ENCODE data around the gene TNFRSF8. TPM values are rescaled to one million over a fixed set of nuclear protein-coding genes. Genes with fewer than 3 reads are reported as not detected.

TNFRSF8 gene
- total and polyA plus RNA-seq, 8 donors, result 0.11 to 2.8 (median 0.21) TPM

GRCh38 chr1:12088607-12089006 is 25.5 kb downstream of the TNFRSF8 start:
- no peak for TF ChIP-seq CTCF (IDR thresholded peaks at IDR 0.05)
- no peak overlapping the region for H3K27ac ChIP-seq
- H3K27me3 ChIP-seq, result no peaks in the 10 kb centered on the region
- intact Hi-C loops (cut with DNase I), result no loop called here
- DNase-seq (no peak), ATAC-seq (no peak)
- H3K4me1 ChIP-seq, result no peaks in the 10 kb centered on the region
- H3K9me3 ChIP-seq, result no peaks in the 10 kb centered on the region
- no peak overlapping the region for H3K4me3 ChIP-seq
- no peaks in the 10 kb centered on the region for H3K36me3 ChIP-seq

- Histone ChIP-seq H3K4me1 (no peaks in the 10 kb centered on the region), H3K27ac (no peak overlapping the region), H3K4me3 (no peak overlapping the region), H3K27me3 (no peaks in the 10 kb centered on the region), H3K9me3 (no peaks in the 10 kb centered on the region), H3K36me3 (no peaks in the 10 kb centered on the region)
- ATAC-seq, result no peak
- intact Hi-C loops (cut with DNase I), result no loop called here
- no peak for DNase-seq
- TF ChIP-seq CTCF (IDR thresholded peaks at IDR 0.05), result no peak
Observed at GRCh38 chr1:12090326-12090725, 27.2 kb downstream of the TNFRSF8 start.

- ATAC-seq (no peak), DNase-seq (no peak)
- no peak for TF ChIP-seq CTCF (IDR thresholded peaks at IDR 0.05)
- intact Hi-C loops (cut with DNase I), result no loop called here
- Histone ChIP-seq H3K4me3 (no peak overlapping the region), H3K9me3 (no peaks in the 10 kb centered on the region), H3K27me3 (no peaks in the 10 kb centered on the region), H3K27ac (no peak overlapping the region), H3K4me1 (no peaks in the 10 kb centered on the region), H3K36me3 (no peaks in the 10 kb centered on the region)
Observed at GRCh38 chr1:12091191-12091590, 28.1 kb downstream of the TNFRSF8 start.

- Histone ChIP-seq H3K27me3 (no peaks in the 10 kb centered on the region), H3K36me3 (no peaks in the 10 kb centered on the region), H3K9me3 (peaks cover 0 to 3% of the 10 kb centered on the region in 2 donors), H3K4me1 (no peaks in the 10 kb centered on the region), H3K4me3 (no peak overlapping the region), H3K27ac (no peak overlapping the region)
- ATAC-seq, result no peak
- no peak for DNase-seq
- no peak for TF ChIP-seq CTCF (IDR thresholded peaks at IDR 0.05)
- intact Hi-C loops (cut with DNase I), result no loop called here
Observed at GRCh38 chr1:12094180-12094579, 31.1 kb downstream of the TNFRSF8 start.

- ATAC-seq, result no peak
- Histone ChIP-seq H3K4me1 (no peaks in the 10 kb centered on the region), H3K4me3 (no peak overlapping the region), H3K27ac (no peak overlapping the region), H3K36me3 (no peaks in the 10 kb centered on the region), H3K9me3 (peaks cover 0 to 3% of the 10 kb centered on the region in 2 donors), H3K27me3 (no peaks in the 10 kb centered on the region)
- TF ChIP-seq CTCF (IDR thresholded peaks at IDR 0.05), result no peak
- no peak for DNase-seq
- intact Hi-C loops (cut with DNase I), result no loop called here
Observed at GRCh38 chr1:12095452-12096263, 32.6 kb downstream of the TNFRSF8 start.
